GM23338 (cell line): ENCODE measurements around the gene AKAP13. TPM values are rescaled to one million over a fixed set of nuclear protein-coding genes. Genes with fewer than 3 reads are reported as not detected.
A peak's percentile ranks its signal among the peaks of the same experiment; 100 is the strongest.

ENCODE experiments used
- ATAC-seq: fragments of 200-7000 bp; cut with Tn5 transposase; 3 replicates; pipeline ENCODE4 v1.9.1; 2020
- DNase-seq: peaks from one replicate; pipeline ENCODE4 v3.0.0-alpha.2; 2015; ENCODE audit warnings: low spot score
- H2AFZ ChIP-seq: fragments of 200-600 bp; sonication (generic); 2 replicates; pipeline ENCODE4 v1.8.0; 2016; ENCODE audit warnings: antibody characterized with exemption, mild to moderate bottlenecking, moderate library complexity
- H3F3A ChIP-seq: fragments of 200-600 bp; sonication (generic); replicated peaks from 2 replicates; pipeline ENCODE4 v1.8.0; 2017; ENCODE audit warnings: antibody characterized with exemption, mixed run types, low read depth
- H3K27ac ChIP-seq: fragments of 200-600 bp; sonication (generic); 2 replicates; pipeline ENCODE4 v1.6.1; 2016; ENCODE audit warnings: low read depth
- H3K27me3 ChIP-seq: fragments of 200-600 bp; sonication (generic); 2 replicates; pipeline ENCODE4 v1.8.0; 2016; ENCODE audit warnings: mild to moderate bottlenecking, mixed run types, moderate library complexity; ENCODE audit not compliant: insufficient read depth
- H3K36me3 ChIP-seq: fragments of 200-600 bp; sonication (generic); 2 replicates; pipeline ENCODE4 v1.8.0; 2016; ENCODE audit warnings: mild to moderate bottlenecking; ENCODE audit not compliant: insufficient read depth
- H3K4me1 ChIP-seq: fragments of 200-600 bp; sonication (generic); 2 replicates; pipeline ENCODE4 v1.8.0; 2016; ENCODE audit warnings: mild to moderate bottlenecking, moderate library complexity; ENCODE audit not compliant: insufficient read depth
- H3K4me2 ChIP-seq: fragments of 200-600 bp; sonication (generic); 2 replicates; pipeline ENCODE4 v1.7.1; 2017; ENCODE audit warnings: mixed run types
- H3K4me3 ChIP-seq: fragments of 200-600 bp; sonication (generic); 2 replicates; pipeline ENCODE4 v1.6.1; 2016; ENCODE audit warnings: mixed run types
- H3K79me2 ChIP-seq: fragments of 200-600 bp; sonication (generic); replicated peaks from 2 replicates; pipeline ENCODE4 v1.8.0; 2017; ENCODE audit warnings: mild to moderate bottlenecking; ENCODE audit not compliant: insufficient read depth
- H3K9me2 ChIP-seq: fragments of 200-600 bp; sonication (generic); 2 replicates; pipeline ENCODE4 v1.8.0; 2017; ENCODE audit not compliant: insufficient read depth
- H4K20me1 ChIP-seq: fragments of 200-600 bp; sonication (generic); replicated peaks from 2 replicates; pipeline ENCODE4 v1.8.0; 2017; ENCODE audit warnings: mild to moderate bottlenecking; ENCODE audit not compliant: insufficient read depth
- H3K27ac Mint-ChIP-seq: 2 replicates; pipeline ENCODE4 v1.8.0; 2020; ENCODE audit warnings: inconsistent platforms, mild to moderate bottlenecking, moderate library complexity, mixed read lengths
- H3K27me3 Mint-ChIP-seq: 3 replicates; pipeline ENCODE4 v1.8.0; 2022; ENCODE audit warnings: low read depth, mild to moderate bottlenecking, moderate library complexity, mixed read lengths, inconsistent platforms; ENCODE audit not compliant: insufficient read depth, poor library complexity
- H3K36me3 Mint-ChIP-seq: 3 replicates; pipeline ENCODE4 v1.8.0; 2021; ENCODE audit warnings: low read depth, mild to moderate bottlenecking, inconsistent platforms, moderate library complexity, mixed read lengths
- H3K4me1 Mint-ChIP-seq: 3 replicates; pipeline ENCODE4 v1.8.0; 2020; ENCODE audit warnings: mild to moderate bottlenecking, inconsistent platforms, mixed read lengths
- H3K4me3 Mint-ChIP-seq: 3 replicates; pipeline ENCODE4 v1.8.0; 2021; ENCODE audit warnings: moderate library complexity, mild to moderate bottlenecking, inconsistent platforms, mixed read lengths
- H3K9me3 Mint-ChIP-seq: 3 replicates; pipeline ENCODE4 v1.8.0; 2020; ENCODE audit warnings: moderate library complexity, mild to moderate bottlenecking, inconsistent platforms, mixed read lengths
- CREB1 ChIP-seq: fragments of 250-450 bp; sonication (Bioruptor Pico); IDR thresholded peaks from 2 replicates; pipeline ENCODE4 v1.5.0; 2020; ENCODE audit warnings: low read depth, mild to moderate bottlenecking, moderate library complexity
- CTCF ChIP-seq, 2 experiments: fragments of 200-600 bp in 1 of 2; sonication (generic) in 1 of 2; conservative IDR thresholded peaks; 2 replicates each; pipeline versions ENCODE4 v1.5.1 to v1.6.1; 2016 to 2017; ENCODE audit warnings: antibody characterized with exemption in 2 of 2, low read depth in 2 of 2, mild to moderate bottlenecking in 2 of 2, moderate library complexity in 1 of 2
- ETS1 ChIP-seq: IDR thresholded peaks from 2 replicates; pipeline ENCODE4 v1.6.1; 2016; ENCODE audit warnings: antibody characterized with exemption
- EZH2 ChIP-seq: fragments of 200-600 bp; sonication (generic); IDR thresholded peaks from one replicate; pipeline ENCODE4 v1.8.0; 2017; ENCODE audit warnings: antibody characterized with exemption, mild to moderate bottlenecking, low read depth; ENCODE audit not compliant: unreplicated experiment
- EZH2phosphoT487 ChIP-seq: fragments of 200-600 bp; sonication (generic); IDR thresholded peaks from one replicate; pipeline ENCODE4 v1.8.1; 2018; ENCODE audit warnings: antibody characterized with exemption; ENCODE audit not compliant: unreplicated experiment
- POLR2AphosphoS5 ChIP-seq: IDR thresholded peaks from 2 replicates; pipeline ENCODE4 v1.6.1; 2016; ENCODE audit warnings: antibody characterized with exemption, low read depth
- STAT1 ChIP-seq: IDR thresholded peaks from one replicate; pipeline ENCODE4 v1.6.1; 2016; ENCODE audit warnings: antibody characterized with exemption; ENCODE audit not compliant: unreplicated experiment
- ZNF114 ChIP-seq: fragments of 250-450 bp; sonication (Bioruptor Pico); IDR thresholded peaks from 2 replicates; pipeline ENCODE4 v1.5.0; 2020; ENCODE audit warnings: mild to moderate bottlenecking, moderate library complexity
- ZNF462 ChIP-seq: fragments of 250-450 bp; sonication (Bioruptor Pico); IDR thresholded peaks from 2 replicates; pipeline ENCODE4 v1.5.0; 2020; ENCODE audit warnings: mild to moderate bottlenecking, moderate library complexity
- polyA plus RNA-seq: library from polyadenylated mRNA; unstranded; fragments of >200 nt; fragmentation: Nextera tagmentation; extraction: Ambion mirVana; gene quantifications from 2 replicates; pipeline ENCODE4 v1.2.1, GENCODE V29; 2016
- total RNA-seq: library from RNA; depleted of rRNA; stranded (reverse); fragments of >200 nt; shearing (Covaris generic); gene quantifications from 2 replicates; pipeline ENCODE4 v1.2.3, GENCODE V29; 2014

AKAP13 gene
- total and polyA plus RNA-seq, 2 experiments from 2014 or later, result 46.2 to 60.7 TPM

- no peak for TF ChIP-seq EZH2phosphoT487
These were observed 414.4 kb downstream of the AKAP13 start, which contains the start of gene KLHL25 (continued) for GRCh38 chr15:85794598-85795336.

- H3K27ac ChIP-seq, result no peak overlapping the region
- TF ChIP-seq EZH2phosphoT487 (no peak), POLR2AphosphoS5 (no peak; the same call in 1 of the 2 replicates), EZH2 (no peak), ZNF462 (CRISPR knock-in tag) (no peak), STAT1 (no peak), CTCF (conservative IDR thresholded peaks at IDR 0.05; ENCODE audit: low read depth in 2 of 2) (no peak), ZNF114 (CRISPR knock-in tag) (no peak), CREB1 (CRISPR knock-in tag) (no peak), ETS1 (no peak)
- peak overlapping the region; percentile 100 for H2AFZ ChIP-seq
- Mint-ChIP-seq H3K4me1 (peaks cover 28% of the 10 kb centered on the region), H3K4me3 (peak overlapping the region; percentile 81), H3K9me3 (no peaks in the 10 kb centered on the region), H3K27ac (no peak overlapping the region; the same call in 1 of the 2 replicates), H3K27me3 (peaks cover 26% of the 10 kb centered on the region), H3K36me3 (peaks cover under 1% of the 10 kb centered on the region; the same call in 2 of the 3 replicates)
- peak overlapping the region; percentile 82 for H3K4me2 ChIP-seq
- peaks cover 12% of the 10 kb centered on the region for H4K20me1 ChIP-seq
- peaks cover 20% of the 10 kb centered on the region for H3K4me1 ChIP-seq
- no peaks in the 10 kb centered on the region for H3K27me3 ChIP-seq
- H3K79me2 ChIP-seq, result peaks cover 38% of the 10 kb centered on the region
- no peak for DNase-seq
- no peaks in the 10 kb centered on the region for H3F3A ChIP-seq
- H3K9me2 ChIP-seq, result peaks cover 3% of the 10 kb centered on the region; the same call in 1 of the 2 replicates
- no peak for ATAC-seq
- H3K4me3 ChIP-seq, result peak overlapping the region; percentile 97
- H3K36me3 ChIP-seq, result no peaks in the 10 kb centered on the region
These were observed 415.2 kb downstream of the AKAP13 start for GRCh38 chr15:85795337-85796305.
